ENCODE data around the gene MMP1. TPM values are rescaled to one million over a fixed set of nuclear protein-coding genes. Genes with fewer than 3 reads are reported as not detected.
A peak's percentile ranks its signal among the peaks of the same experiment; 100 is the strongest.

The MMP1 gene
- total RNA-seq, 2 donors from 2014 or later: 1.2 TPM; not detected in 1

DNA sequence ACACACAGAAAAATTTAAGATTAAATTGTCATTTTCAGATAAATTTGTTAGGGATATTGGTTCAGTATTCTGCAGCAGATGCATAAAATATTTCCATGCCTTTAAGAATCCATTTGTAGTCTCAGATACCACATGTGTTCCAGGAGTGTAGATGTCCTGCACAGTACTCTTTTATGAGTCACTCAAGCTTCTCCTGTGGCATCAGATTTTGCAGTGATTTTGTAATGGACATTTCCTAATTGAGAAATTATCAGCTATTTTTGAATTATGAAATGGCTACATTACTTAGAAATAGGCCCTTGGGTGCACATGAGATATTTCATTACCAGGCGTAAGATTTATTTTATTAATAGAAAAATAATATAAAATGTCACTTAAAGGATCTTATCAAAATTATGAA, 26.6 kb upstream of the MMP1 start:
- Histone ChIP-seq H3K36me3 (no peaks in the 10 kb centered on the region), H3K27ac (no peak overlapping the region), H3K4me3 (no peak overlapping the region), H3K27me3 (replicated peaks; ENCODE audit: insufficient read depth) (no peaks in the 10 kb centered on the region), H3K9me3 (no peaks in the 10 kb centered on the region), H3K4me1 (replicated peaks) (no peaks in the 10 kb centered on the region)
- intact Hi-C loops (cut with DNase I): no loop called here
- TF ChIP-seq POLR2AphosphoS5 (IDR thresholded peaks at IDR 0.05) (no peak), CTCF (IDR thresholded peaks at IDR 0.05) (no peak), POLR2A (IDR thresholded peaks at IDR 0.05) (no peak)
- 90% methylated on average over 1 of the region's 1 CpG for WGBS
- DNase-seq (ENCODE audit: low spot score): no peak

GRCh38 chr11:102819491-102819890, 21.5 kb upstream of the MMP1 start:
- H3K27ac ChIP-seq: no peak overlapping the region
- H3K36me3 ChIP-seq: no peaks in the 10 kb centered on the region
- H3K4me3 ChIP-seq: no peak overlapping the region
- no peak for DNase-seq (ENCODE audit: low spot score)
- 65% methylated on average over 6 of the region's 6 CpGs for WGBS
- no peaks in the 10 kb centered on the region for H3K27me3 ChIP-seq (replicated peaks; ENCODE audit: insufficient read depth)
- intact Hi-C loops (cut with DNase I): no loop called here
- TF ChIP-seq POLR2AphosphoS5 (IDR thresholded peaks at IDR 0.05) (no peak), CTCF (IDR thresholded peaks at IDR 0.05) (no peak), POLR2A (IDR thresholded peaks at IDR 0.05) (no peak)
- H3K9me3 ChIP-seq: no peaks in the 10 kb centered on the region
- no peaks in the 10 kb centered on the region for H3K4me1 ChIP-seq (replicated peaks)

DNA sequence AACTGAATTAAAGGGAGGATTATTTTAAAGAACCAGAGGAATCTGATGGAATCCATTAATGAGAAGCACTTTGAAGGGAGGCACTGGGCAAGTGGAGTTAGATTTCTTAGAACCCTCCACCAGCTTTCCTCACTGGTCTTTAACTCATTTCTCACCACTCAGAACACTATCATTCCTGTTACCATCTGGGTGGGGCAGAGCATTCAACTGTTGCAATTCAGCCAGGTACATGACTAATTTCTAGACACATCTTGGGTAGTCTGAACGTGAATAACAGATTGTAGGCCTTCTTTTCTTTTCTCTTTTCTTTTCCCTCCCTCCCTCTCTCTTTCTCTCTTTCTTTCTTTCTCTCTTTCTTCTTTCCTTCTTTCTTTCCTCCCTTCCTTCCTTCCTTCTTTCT, 15.5 kb upstream of the MMP1 start:
- DNase-seq (ENCODE audit: low spot score): no peak
- intact Hi-C loops (cut with DNase I): no loop called here
- WGBS: 90% methylated on average over 1 of the region's 1 CpG
- Histone ChIP-seq H3K27me3 (replicated peaks; ENCODE audit: insufficient read depth) (no peaks in the 10 kb centered on the region), H3K4me1 (replicated peaks) (no peaks in the 10 kb centered on the region), H3K27ac (no peak overlapping the region), H3K9me3 (no peaks in the 10 kb centered on the region), H3K4me3 (no peak overlapping the region), H3K36me3 (no peaks in the 10 kb centered on the region)
- TF ChIP-seq POLR2A (IDR thresholded peaks at IDR 0.05) (no peak), CTCF (IDR thresholded peaks at IDR 0.05) (no peak), POLR2AphosphoS5 (IDR thresholded peaks at IDR 0.05) (no peak)

DNA sequence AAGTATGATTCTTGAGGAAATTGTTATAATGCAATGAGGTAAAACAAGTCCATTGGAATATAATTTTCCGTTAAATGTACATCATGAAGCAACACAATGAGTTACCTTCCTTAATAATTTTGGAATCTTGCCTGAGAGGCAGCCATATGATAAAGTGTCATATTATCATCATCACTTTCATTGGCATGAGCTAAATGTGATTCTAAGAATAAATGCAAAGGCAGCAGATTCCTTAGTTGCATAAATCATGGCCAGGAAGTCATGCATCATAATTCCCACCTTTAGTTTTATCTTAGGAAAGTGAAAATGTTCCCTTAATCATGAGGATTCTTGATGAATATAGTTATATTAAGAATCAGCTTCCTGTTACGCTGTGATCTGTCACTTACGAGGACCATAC, 14.2 kb upstream of the MMP1 start:
- no peak for DNase-seq (ENCODE audit: low spot score)
- no peaks in the 10 kb centered on the region for H3K4me1 ChIP-seq (replicated peaks)
- no peak overlapping the region for H3K27ac ChIP-seq
- no peak for TF ChIP-seq POLR2A (IDR thresholded peaks at IDR 0.05)
- no peak for TF ChIP-seq CTCF (IDR thresholded peaks at IDR 0.05)
- no peak for TF ChIP-seq POLR2AphosphoS5 (IDR thresholded peaks at IDR 0.05)
- no peak overlapping the region for H3K4me3 ChIP-seq
- intact Hi-C loops (cut with DNase I): no loop called here
- H3K9me3 ChIP-seq: no peaks in the 10 kb centered on the region
- no peaks in the 10 kb centered on the region for H3K36me3 ChIP-seq
- 87% methylated on average over 3 of the region's 3 CpGs for WGBS
- no peaks in the 10 kb centered on the region for H3K27me3 ChIP-seq (replicated peaks; ENCODE audit: insufficient read depth)

GRCh38 chr11:102810950-102811660, 13.1 kb upstream of the MMP1 start:
- Histone ChIP-seq H3K4me1 (replicated peaks) (no peaks in the 10 kb centered on the region), H3K27ac (no peak overlapping the region), H3K27me3 (replicated peaks; ENCODE audit: insufficient read depth) (no peaks in the 10 kb centered on the region), H3K9me3 (no peaks in the 10 kb centered on the region), H3K36me3 (no peaks in the 10 kb centered on the region), H3K4me3 (no peak overlapping the region)
- DNase-seq (ENCODE audit: low spot score): no peak
- WGBS: 6% methylated on average over 3 of the region's 3 CpGs
- TF ChIP-seq POLR2A (IDR thresholded peaks at IDR 0.05) (no peak), POLR2AphosphoS5 (IDR thresholded peaks at IDR 0.05) (no peak), CTCF (IDR thresholded peaks at IDR 0.05) (peak in 2 of 4 experiments; percentile 23 to 46)
- intact Hi-C loops (cut with DNase I): no loop called here
